Left hindlimb (tissue), 1 donor: ENCODE results near the gene ADGRB3.
A peak's percentile ranks its signal among the peaks of the same experiment; 100 is the strongest.

Experiments used
- DNase-seq: peaks from one replicate; pipeline ENCODE4 v3.0.0-alpha.2; 2018

The ADGRB3 gene

GRCh38 chr6:68634726-68635411 is at the start of gene ADGRB3:
ADGRB3 (plus strand) TSS chr6:68635282; CDS start chr6:68638676, 3,394 bp downstream.
- peak; percentile 93 for DNase-seq

GRCh38 chr6:68593558-68593957 is 41.5 kb upstream of the ADGRB3 start:
- no peak for DNase-seq

GRCh38 chr6:68597642-68598041 is 37.4 kb upstream of the ADGRB3 start:
- no peak for DNase-seq

- DNase-seq = no peak
Measured at GRCh38 chr6:68615938-68616337, 19.1 kb upstream of the ADGRB3 start.

GRCh38 chr6:68625998-68626397 is 9.1 kb upstream of the ADGRB3 start:
- no peak for DNase-seq

GRCh38 chr6:68628161-68628560 is 6.9 kb upstream of the ADGRB3 start:
- DNase-seq = no peak

GRCh38 chr6:68632734-68633133 is 2.3 kb upstream of the ADGRB3 start:
- DNase-seq = no peak

- no peak for DNase-seq
Measured at GRCh38 chr6:68633281-68633971, 1.7 kb upstream of the ADGRB3 start.

GRCh38 chr6:68633972-68634725 is 933 bp upstream of the ADGRB3 start:
- no peak for DNase-seq

GRCh38 chr6:68635412-68635705 is 277 bp downstream of the ADGRB3 start:
- DNase-seq = no peak

- peak; percentile 50 for DNase-seq
Measured at GRCh38 chr6:68635706-68636513, 828 bp downstream of the ADGRB3 start.

GRCh38 chr6:68636666-68637065 is 1.6 kb downstream of the ADGRB3 start:
- DNase-seq = no peak

- no peak for DNase-seq
Measured at GRCh38 chr6:68637071-68637470, 2.0 kb downstream of the ADGRB3 start.

GRCh38 chr6:68637782-68638181 is 2.7 kb downstream of the ADGRB3 start:
- DNase-seq = no peak

- DNase-seq = no peak
Measured at GRCh38 chr6:68638230-68638900, 3.3 kb downstream of the ADGRB3 start.

GRCh38 chr6:68639211-68639610 is 4.1 kb downstream of the ADGRB3 start:
- no peak for DNase-seq

- no peak for DNase-seq
Measured at GRCh38 chr6:68639826-68640490, 4.9 kb downstream of the ADGRB3 start.

GRCh38 chr6:68640491-68640835 is 5.4 kb downstream of the ADGRB3 start:
- DNase-seq = no peak

GRCh38 chr6:68641172-68641571 is 6.1 kb downstream of the ADGRB3 start:
- no peak for DNase-seq

- no peak for DNase-seq
Measured at GRCh38 chr6:68642081-68642480, 7.0 kb downstream of the ADGRB3 start.

GRCh38 chr6:68642977-68643376 is 7.9 kb downstream of the ADGRB3 start:
- no peak for DNase-seq

GRCh38 chr6:68649669-68650068 is 14.6 kb downstream of the ADGRB3 start:
- no peak for DNase-seq
